ENCODE results near the gene ZNF385A.

GRCh38 chr12:54397157-54397556 lies 12.6 kb upstream of the ZNF385A start:
- TF ChIP-seq GATA2 (CRISPR knock-in tag; IDR thresholded peaks at IDR 0.05) (no peak), CBX1 (IDR thresholded peaks at IDR 0.05; ENCODE audit: low read depth) (no peak), HEY1 (CRISPR knock-in tag; IDR thresholded peaks at IDR 0.05; ENCODE audit: borderline replicate concordance) (no peak)
